SK-N-SH treated with all-trans-retinoic acid at 6 μM for 48 hours (cell line): Measurements from ENCODE around the gene CASKIN1.
A peak's percentile ranks its signal among the peaks of the same experiment; 100 is the strongest.

Source experiments
- ATAC-seq: fragments of 200-7000 bp; cut with Tn5 transposase; 3 replicates; pipeline ENCODE4 v1.9.1; 2020; ENCODE audit warnings: mild to moderate bottlenecking, moderate library complexity
- ARNTL ChIP-seq: fragments of 450-650 bp; formaldehyde crosslinking; IDR thresholded peaks from 2 replicates; pipeline ENCODE4 v1.5.0; 2020; ENCODE audit warnings: low read depth, mild to moderate bottlenecking, moderate library complexity, borderline replicate concordance
- BACH2 ChIP-seq: fragments of 250-450 bp; sonication (Bioruptor Pico); IDR thresholded peaks from 2 replicates; pipeline ENCODE4 v1.9.0; 2021; ENCODE audit warnings: mild to moderate bottlenecking, borderline replicate concordance
- CSDC2 ChIP-seq: fragments of 250-450 bp; sonication (Bioruptor Pico); IDR thresholded peaks from 2 replicates; pipeline ENCODE4 v1.5.0; 2020; ENCODE audit warnings: mild to moderate bottlenecking, moderate library complexity
- ESRRG ChIP-seq: fragments of 250-450 bp; sonication (Bioruptor Pico); IDR thresholded peaks from 2 replicates; pipeline ENCODE4 v1.6.1; 2021; ENCODE audit warnings: mild to moderate bottlenecking
- GLIS3 ChIP-seq: fragments of 250-450 bp; sonication (Bioruptor Pico); IDR thresholded peaks from 2 replicates; pipeline ENCODE4 v1.5.0; 2020; ENCODE audit warnings: mild to moderate bottlenecking, moderate library complexity
- ISL1 ChIP-seq: fragments of 250-450 bp; sonication (Bioruptor Pico); IDR thresholded peaks from 2 replicates; pipeline ENCODE4 v2.1.2; 2022; ENCODE audit warnings: mild to moderate bottlenecking, moderate library complexity
- OSR1 ChIP-seq: fragments of 250-450 bp; sonication (Bioruptor Pico); IDR thresholded peaks from 2 replicates; pipeline ENCODE4 v1.8.0; 2022; ENCODE audit warnings: moderate library complexity, mild to moderate bottlenecking, inconsistent platforms
- PATZ1 ChIP-seq: fragments of 250-450 bp; sonication (Bioruptor Pico); IDR thresholded peaks from 2 replicates; pipeline ENCODE4 v1.8.0; 2020; ENCODE audit warnings: mild to moderate bottlenecking, moderate library complexity, borderline replicate concordance
- POU6F1 ChIP-seq: fragments of 250-450 bp; sonication (Bioruptor Pico); IDR thresholded peaks from 2 replicates; pipeline ENCODE4 v1.8.0; 2021; ENCODE audit warnings: low read depth, mild to moderate bottlenecking, moderate library complexity, borderline replicate concordance
- PPARA ChIP-seq: fragments of 250-450 bp; sonication (Bioruptor Pico); IDR thresholded peaks from 2 replicates; pipeline ENCODE4 v1.5.0; 2020; ENCODE audit warnings: mild to moderate bottlenecking, borderline replicate concordance
- SNAI2 ChIP-seq: fragments of 250-450 bp; sonication (Bioruptor Pico); IDR thresholded peaks from 2 replicates; pipeline ENCODE4 v1.5.0; 2020; ENCODE audit warnings: mild to moderate bottlenecking, moderate library complexity
- TOX ChIP-seq: fragments of 250-450 bp; sonication (Bioruptor Pico); IDR thresholded peaks from 2 replicates; pipeline ENCODE4 v1.8.0; 2021; ENCODE audit warnings: mild to moderate bottlenecking, moderate library complexity, borderline replicate concordance
- TSHZ2 ChIP-seq: fragments of 250-450 bp; sonication (Bioruptor Pico); IDR thresholded peaks from 2 replicates; pipeline ENCODE4 v1.5.0; 2020; ENCODE audit warnings: mild to moderate bottlenecking, moderate library complexity
- ZC3H10 ChIP-seq: fragments of 250-450 bp; sonication (Bioruptor Pico); IDR thresholded peaks from 2 replicates; pipeline ENCODE4 v1.5.1; 2021; ENCODE audit warnings: mild to moderate bottlenecking, moderate library complexity
- ZFP3 ChIP-seq: fragments of 250-450 bp; sonication (Bioruptor Pico); IDR thresholded peaks from 2 replicates; pipeline ENCODE4 v1.5.0; 2020; ENCODE audit warnings: mild to moderate bottlenecking, moderate library complexity
- ZFP30 ChIP-seq: fragments of 450-650 bp; formaldehyde crosslinking; IDR thresholded peaks from 2 replicates; pipeline ENCODE4 v1.5.0; 2022; ENCODE audit warnings: mild to moderate bottlenecking, moderate library complexity
- ZNF565 ChIP-seq: fragments of 450-650 bp; formaldehyde crosslinking; conservative IDR thresholded peaks from 2 replicates; pipeline ENCODE4 v1.5.0; 2020; ENCODE audit warnings: low read depth, mild to moderate bottlenecking, moderate library complexity
- ZNF70 ChIP-seq: fragments of 450-650 bp; formaldehyde crosslinking; IDR thresholded peaks from 2 replicates; pipeline ENCODE4 v1.5.0; 2020; ENCODE audit warnings: mild to moderate bottlenecking, moderate library complexity
- ZNF8 ChIP-seq: fragments of 450-650 bp; formaldehyde crosslinking; IDR thresholded peaks from 2 replicates; pipeline ENCODE4 v1.5.0; 2020; ENCODE audit warnings: mild to moderate bottlenecking, moderate library complexity

The CASKIN1 gene

GRCh38 chr16:2216330-2216729 is 19.9 kb upstream of the CASKIN1 start:
- TF ChIP-seq ESRRG (CRISPR knock-in tag) (no peak), ZNF70 (no peak), PATZ1 (CRISPR knock-in tag) (no peak), TOX (no peak), ZNF8 (CRISPR knock-in tag) (no peak), ARNTL (CRISPR knock-in tag) (no peak), TSHZ2 (no peak), PPARA (no peak), ZC3H10 (CRISPR knock-in tag) (no peak), ZFP30 (CRISPR knock-in tag) (no peak), ISL1 (CRISPR knock-in tag) (no peak), ZNF565 (CRISPR knock-in tag) (no peak), OSR1 (CRISPR knock-in tag) (no peak), CSDC2 (CRISPR knock-in tag) (no peak), POU6F1 (CRISPR knock-in tag) (no peak), BACH2 (CRISPR knock-in tag) (no peak)
- ATAC-seq: no peak

GRCh38 chr16:2214719-2214968 is 18.2 kb upstream of the CASKIN1 start, which contains the start of gene PGP:
TSS of gene PGP (minus strand) at chr16:2214840. CDS start at chr16:2214777, 63 bp downstream.
- peak; percentile 78; the same call in 2 of the 3 replicates for ATAC-seq
- TF ChIP-seq OSR1 (CRISPR knock-in tag): no peak
- peak; percentile 99 for TF ChIP-seq CSDC2 (CRISPR knock-in tag)
- peak; percentile 98 for TF ChIP-seq BACH2 (CRISPR knock-in tag)
- TF ChIP-seq POU6F1 (CRISPR knock-in tag): no peak
- peak; percentile 98 for TF ChIP-seq ZNF565 (CRISPR knock-in tag)
- TF ChIP-seq ZFP30 (CRISPR knock-in tag): peak; percentile 80; the same call in 1 of the 2 replicates
- peak; percentile 99 for TF ChIP-seq SNAI2 (CRISPR knock-in tag)
- TF ChIP-seq ARNTL (CRISPR knock-in tag): peak; percentile 94; the same call in 1 of the 2 replicates
- TF ChIP-seq GLIS3 (CRISPR knock-in tag): 0 out of 2 replicates have a peak, but pooled peaks have one; percentile 33
- peak; percentile 85 for TF ChIP-seq ZFP3 (CRISPR knock-in tag)
- no peak; the same call in none of the 2 replicates for TF ChIP-seq ZNF70
- peak; percentile 100 for TF ChIP-seq TSHZ2
